DND-41 (cell line): ENCODE measurements around the gene RFX2.

Experiments
- ATAC-seq: fragments of 200-7000 bp; cut with Tn5 transposase; 3 replicates; pipeline ENCODE4 v1.9.1; 2021; ENCODE audit warnings: low read depth; ENCODE audit not compliant: insufficient read depth
- DNase-seq: peaks from one replicate; pipeline ENCODE4 v3.0.0-alpha.2; 2020
- H2AFZ ChIP-seq: 2 replicates; pipeline ENCODE4 v1.6.0; 2012; ENCODE audit warnings: low read depth, low read length
- H3K27ac ChIP-seq: 2 replicates; pipeline ENCODE4 v1.5.1; 2012; ENCODE audit warnings: low read length, inconsistent platforms
- H3K27me3 ChIP-seq: fragments of 200-600 bp; sonication (generic); 2 replicates; pipeline ENCODE4 v1.6.0; 2012; ENCODE audit warnings: low read length, mild to moderate bottlenecking, inconsistent platforms; ENCODE audit not compliant: insufficient read depth, poor library complexity
- H3K36me3 ChIP-seq: 2 replicates; pipeline ENCODE4 v1.5.1; 2012; ENCODE audit warnings: low read length, inconsistent platforms; ENCODE audit not compliant: insufficient read depth
- H3K4me1 ChIP-seq: 2 replicates; pipeline ENCODE4 v1.5.1; 2012; ENCODE audit warnings: mild to moderate bottlenecking, low read length; ENCODE audit not compliant: insufficient read depth
- H3K4me2 ChIP-seq: 2 replicates; pipeline ENCODE4 v1.6.0; 2012; ENCODE audit warnings: mild to moderate bottlenecking, moderate library complexity, low read length, inconsistent platforms; ENCODE audit not compliant: insufficient read depth
- H3K4me3 ChIP-seq, 2 experiments: fragments of 200-600 bp in 1 of 2; shearing (Covaris generic) in 1 of 2; 2 replicates each; pipeline ENCODE4 v1.5.1; 2012 to 2016; ENCODE audit warnings: inconsistent platforms in 2 of 2, low read length in 2 of 2, mild to moderate bottlenecking in 2 of 2, low read depth in 1 of 2, moderate library complexity in 1 of 2
- H3K79me2 ChIP-seq: 2 replicates; pipeline ENCODE4 v1.6.0; 2012; ENCODE audit warnings: low read length, inconsistent platforms; ENCODE audit not compliant: insufficient read depth
- H3K9ac ChIP-seq: 2 replicates; pipeline ENCODE4 v1.6.0; 2012; ENCODE audit warnings: low read depth, mild to moderate bottlenecking, inconsistent platforms, low read length, moderate library complexity
- H3K9me3 ChIP-seq: 2 replicates; pipeline ENCODE4 v1.5.1; 2012; ENCODE audit warnings: low read length, moderate library complexity, mild to moderate bottlenecking, inconsistent platforms; ENCODE audit not compliant: insufficient read depth, severe bottlenecking
- H4K20me1 ChIP-seq: 2 replicates; pipeline ENCODE4 v1.6.0; 2012; ENCODE audit warnings: low read length; ENCODE audit not compliant: insufficient read depth
- CTCF ChIP-seq: IDR thresholded peaks from 2 replicates; pipeline ENCODE4 v1.5.1; 2012; ENCODE audit warnings: borderline replicate concordance, low read length, moderate library complexity, mild to moderate bottlenecking; ENCODE audit not compliant: poor library complexity, severe bottlenecking; ENCODE audit errors: extremely low read depth
- EZH2 ChIP-seq: IDR thresholded peaks from 3 replicates; pipeline ENCODE4 v1.6.1; 2012; ENCODE audit warnings: borderline replicate concordance, low read depth, mild to moderate bottlenecking, moderate library complexity, low read length, inconsistent platforms; ENCODE audit not compliant: severe bottlenecking

The RFX2 gene

GRCh38 chr19:6063576-6064335 is 46.5 kb downstream of the RFX2 start:
- ATAC-seq: no peak
- no peak overlapping the region for H2AFZ ChIP-seq
- no peak overlapping the region for H3K9ac ChIP-seq
- H3K4me1 ChIP-seq: peaks cover 21% of the 10 kb centered on the region
- no peak overlapping the region for H3K4me3 ChIP-seq
- no peaks in the 10 kb centered on the region for H3K79me2 ChIP-seq
- H3K27ac ChIP-seq: no peak overlapping the region
- no peaks in the 10 kb centered on the region for H3K9me3 ChIP-seq
- TF ChIP-seq EZH2: no peak
- TF ChIP-seq CTCF: no peak
- peaks cover 25% of the 10 kb centered on the region for H4K20me1 ChIP-seq
- no peak overlapping the region for H3K4me2 ChIP-seq
- DNase-seq: no peak
- no peaks in the 10 kb centered on the region for H3K27me3 ChIP-seq
- no peaks in the 10 kb centered on the region for H3K36me3 ChIP-seq

GRCh38 chr19:6062961-6063575 is 47.2 kb downstream of the RFX2 start:
- H3K79me2 ChIP-seq: no peaks in the 10 kb centered on the region

GRCh38 chr19:6062274-6062673 is 48.0 kb downstream of the RFX2 start:
- Histone ChIP-seq H2AFZ (no peak overlapping the region), H4K20me1 (peaks cover 15% of the 10 kb centered on the region)

More at GRCh38 chr19:6062961-6063575, 47.2 kb downstream of the RFX2 start:
- Histone ChIP-seq H3K9me3 (no peaks in the 10 kb centered on the region), H3K4me1 (peaks cover 21% of the 10 kb centered on the region), H2AFZ (no peak overlapping the region), H3K27ac (no peak overlapping the region), H3K4me2 (no peak overlapping the region), H3K4me3 (no peak overlapping the region), H3K36me3 (no peaks in the 10 kb centered on the region), H3K9ac (no peak overlapping the region), H3K27me3 (no peaks in the 10 kb centered on the region), H4K20me1 (peaks cover 20% of the 10 kb centered on the region)
- TF ChIP-seq EZH2 (no peak), CTCF (no peak)
- ATAC-seq (no peak), DNase-seq (no peak)

More at GRCh38 chr19:6062274-6062673, 48.0 kb downstream of the RFX2 start:
- H3K79me2 ChIP-seq: no peaks in the 10 kb centered on the region
- DNase-seq (no peak), ATAC-seq (no peak)
- H3K27ac ChIP-seq: no peak overlapping the region
- no peak overlapping the region for H3K4me2 ChIP-seq
- no peaks in the 10 kb centered on the region for H3K36me3 ChIP-seq
- TF ChIP-seq CTCF (no peak), EZH2 (no peak)
- H3K9ac ChIP-seq: no peak overlapping the region
- H3K9me3 ChIP-seq: no peaks in the 10 kb centered on the region
- no peak overlapping the region for H3K4me3 ChIP-seq
- H3K27me3 ChIP-seq: no peaks in the 10 kb centered on the region
- peaks cover 21% of the 10 kb centered on the region for H3K4me1 ChIP-seq
